ENCODE results near the gene UBE2M. TPM values are rescaled to one million over a fixed set of nuclear protein-coding genes. Genes with fewer than 3 reads are reported as not detected.

Gene UBE2M
- polyA plus RNA-seq, 2 of the 4 experiments (the other 2 are of a cell fraction) = 139 to 190 TPM

- TF ChIP-seq PHF8 (IDR thresholded peaks at IDR 0.05; ENCODE audit: borderline replicate concordance, low read depth) (no peak), RAD21 (conservative IDR thresholded peaks at IDR 0.05 in 1 of 2, IDR thresholded peaks at IDR 0.05 in 1 of 2) (no peak), CEBPB (IDR thresholded peaks at IDR 0.05) (no peak), HES2 (IDR thresholded peaks at IDR 0.05) (no peak), JUNB (IDR thresholded peaks at IDR 0.05) (no peak), MYC (IDR thresholded peaks at IDR 0.05; ENCODE audit: borderline replicate concordance, low read length) (no peak), TP53 (CRISPR knock-in tag; IDR thresholded peaks at IDR 0.05) (peak; percentile 87), RFX5 (IDR thresholded peaks at IDR 0.05) (no peak), HMGXB4 (CRISPR knock-in tag; IDR thresholded peaks at IDR 0.05; ENCODE audit: borderline replicate concordance) (no peak), HOXB5 (CRISPR knock-in tag; IDR thresholded peaks at IDR 0.05) (no peak), HOXA7 (CRISPR knock-in tag; IDR thresholded peaks at IDR 0.05) (0 out of 2 replicates have a peak, but pooled peaks have one; percentile 9), BCL3 (IDR thresholded peaks at IDR 0.05) (no peak), GATA3 (IDR thresholded peaks at IDR 0.05; ENCODE audit: borderline replicate concordance) (0 out of 2 replicates have a peak, but pooled peaks have one; percentile 9), ELK1 (IDR thresholded peaks at IDR 0.05; ENCODE audit: low read depth, low read length) (no peak), EP300 (IDR thresholded peaks at IDR 0.05) (no peak), SMC3 (IDR thresholded peaks at IDR 0.05) (no peak), REST (IDR thresholded peaks at IDR 0.05) (no peak), NFE2L2 (conservative IDR thresholded peaks at IDR 0.05; ENCODE audit: low read length) (no peak), CBX8 (IDR thresholded peaks at IDR 0.05) (no peak)
These were observed 6.6 kb downstream of the UBE2M start (continued) for GRCh38 chr19:58551577-58552471.
